GM06990 (cell line): ENCODE measurements around the gene COL23A1.

Experiments
- DNase-seq: peaks from one replicate; pipeline ENCODE4 v3.0.0-alpha.2; 2011; ENCODE audit not compliant: insufficient read length; ENCODE audit errors: extremely low read depth
- H3K27me3 ChIP-seq: replicated peaks from 2 replicates; pipeline ENCODE4 v1.6.0; 2011; ENCODE audit warnings: low read length; ENCODE audit not compliant: control insufficient read depth, insufficient read depth
- H3K36me3 ChIP-seq: 2 replicates; pipeline ENCODE4 v1.5.1; 2011; ENCODE audit warnings: low read length; ENCODE audit not compliant: control insufficient read depth, insufficient read depth
- H3K4me3 ChIP-seq: replicated peaks from 2 replicates; pipeline ENCODE4 v1.5.1; 2011; ENCODE audit warnings: low read depth, mild to moderate bottlenecking, control low read depth, low read length
- TF ChIP-seq, protein P1 (sequence below): IDR thresholded peaks from 2 replicates; pipeline ENCODE4 v1.5.1; 2011; ENCODE audit warnings: low read length, control low read depth, mild to moderate bottlenecking, inconsistent platforms; ENCODE audit not compliant: insufficient read depth, poor library complexity, severe bottlenecking

COL23A1 gene

DNA sequence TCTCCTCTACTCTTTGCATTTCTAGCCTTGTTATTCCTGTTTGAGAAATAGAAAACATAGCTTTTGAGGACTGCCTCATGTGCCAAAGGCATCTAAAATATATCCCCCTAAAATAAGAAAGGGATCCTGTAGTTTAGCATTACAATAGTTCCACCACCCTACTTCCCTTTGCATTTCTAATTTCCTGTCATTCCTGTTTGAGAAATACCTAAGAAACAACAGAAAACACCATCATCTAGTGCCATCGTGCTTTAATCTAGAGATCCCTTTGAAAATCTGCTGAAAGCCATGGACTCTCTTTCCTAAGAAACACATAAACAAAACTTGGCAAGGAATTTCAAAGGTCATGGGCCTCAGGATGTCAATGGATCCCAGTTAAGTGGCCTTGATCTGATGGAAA lies 29.2 kb upstream of the COL23A1 start:
- H3K36me3 ChIP-seq = peaks cover 11% of the 10 kb centered on the region
- TF ChIP-seq, protein P1, sequence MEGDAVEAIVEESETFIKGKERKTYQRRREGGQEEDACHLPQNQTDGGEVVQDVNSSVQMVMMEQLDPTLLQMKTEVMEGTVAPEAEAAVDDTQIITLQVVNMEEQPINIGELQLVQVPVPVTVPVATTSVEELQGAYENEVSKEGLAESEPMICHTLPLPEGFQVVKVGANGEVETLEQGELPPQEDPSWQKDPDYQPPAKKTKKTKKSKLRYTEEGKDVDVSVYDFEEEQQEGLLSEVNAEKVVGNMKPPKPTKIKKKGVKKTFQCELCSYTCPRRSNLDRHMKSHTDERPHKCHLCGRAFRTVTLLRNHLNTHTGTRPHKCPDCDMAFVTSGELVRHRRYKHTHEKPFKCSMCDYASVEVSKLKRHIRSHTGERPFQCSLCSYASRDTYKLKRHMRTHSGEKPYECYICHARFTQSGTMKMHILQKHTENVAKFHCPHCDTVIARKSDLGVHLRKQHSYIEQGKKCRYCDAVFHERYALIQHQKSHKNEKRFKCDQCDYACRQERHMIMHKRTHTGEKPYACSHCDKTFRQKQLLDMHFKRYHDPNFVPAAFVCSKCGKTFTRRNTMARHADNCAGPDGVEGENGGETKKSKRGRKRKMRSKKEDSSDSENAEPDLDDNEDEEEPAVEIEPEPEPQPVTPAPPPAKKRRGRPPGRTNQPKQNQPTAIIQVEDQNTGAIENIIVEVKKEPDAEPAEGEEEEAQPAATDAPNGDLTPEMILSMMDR = no peak

DNA sequence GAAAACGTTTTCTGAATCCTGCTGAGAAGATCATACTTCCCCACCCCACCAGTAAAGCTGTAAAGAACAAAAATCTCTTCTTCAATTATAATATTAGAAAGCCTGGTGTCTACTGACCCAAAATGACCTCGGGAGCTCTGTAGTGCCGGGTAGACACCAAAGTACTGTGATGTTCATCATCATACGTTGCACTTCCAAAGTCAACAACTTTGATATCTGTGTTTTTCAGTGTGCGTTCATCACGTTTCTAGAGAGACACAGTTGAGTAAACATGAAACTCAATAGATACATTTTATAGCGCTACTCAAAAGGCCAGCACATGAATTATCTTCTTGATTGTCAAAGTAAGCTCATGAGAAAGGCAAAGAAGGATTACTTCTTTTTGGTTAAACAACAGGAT lies 22.1 kb upstream of the COL23A1 start:
- no peak overlapping the region for H3K4me3 ChIP-seq
- DNase-seq = no peak
- H3K36me3 ChIP-seq = peaks cover 20% of the 10 kb centered on the region
- TF ChIP-seq, protein P1 = no peak
- H3K27me3 ChIP-seq = no peaks in the 10 kb centered on the region

More for the DNA sequence above, 29.2 kb upstream of the COL23A1 start:
- Histone ChIP-seq H3K27me3 (no peaks in the 10 kb centered on the region), H3K4me3 (no peak overlapping the region)
- DNase-seq = no peak

DNA sequence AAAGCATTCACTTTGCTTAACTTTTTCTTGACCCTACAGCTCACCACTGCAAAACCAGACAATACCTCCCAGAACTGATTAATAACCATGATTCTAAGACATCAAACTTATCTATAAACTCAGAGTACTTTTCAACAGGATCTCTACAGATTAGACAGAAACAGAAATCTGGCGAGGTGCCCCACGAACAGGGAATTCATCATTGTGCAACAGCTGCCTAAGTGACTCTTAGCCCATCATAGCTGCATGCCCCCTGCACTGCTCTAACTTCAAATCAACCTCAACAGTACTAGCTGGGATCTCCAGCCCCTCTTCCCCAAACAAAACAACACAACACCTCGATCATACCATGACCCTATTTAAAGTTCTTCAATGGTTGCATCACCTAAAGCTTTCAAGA lies 16.1 kb upstream of the COL23A1 start:
- Histone ChIP-seq H3K36me3 (peaks cover 12% of the 10 kb centered on the region), H3K4me3 (no peak overlapping the region), H3K27me3 (no peaks in the 10 kb centered on the region)
- no peak for DNase-seq
- TF ChIP-seq, protein P1 = no peak

DNA sequence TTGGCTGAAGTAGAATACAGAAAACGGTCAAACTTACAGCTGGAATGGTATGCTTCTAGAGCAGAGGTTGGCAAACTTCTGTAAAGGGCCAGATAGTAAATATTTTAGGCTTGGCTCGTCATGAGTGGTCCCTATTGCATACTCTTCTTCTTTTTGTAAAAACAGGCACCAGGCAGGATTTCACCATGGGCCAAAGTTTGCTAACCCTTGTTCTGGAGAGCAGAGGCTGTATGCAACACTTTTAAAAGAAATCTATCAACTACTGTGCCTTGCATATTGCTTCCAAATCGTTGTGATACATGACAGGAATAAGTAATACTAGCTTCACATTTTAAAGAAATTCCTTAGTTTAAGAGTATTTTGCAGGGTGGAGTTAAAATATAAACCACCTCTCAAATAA lies 15.6 kb upstream of the COL23A1 start:
- DNase-seq = no peak
- TF ChIP-seq, protein P1 = no peak
- no peaks in the 10 kb centered on the region for H3K27me3 ChIP-seq
- no peak overlapping the region for H3K4me3 ChIP-seq
- peaks cover 12% of the 10 kb centered on the region for H3K36me3 ChIP-seq

DNA sequence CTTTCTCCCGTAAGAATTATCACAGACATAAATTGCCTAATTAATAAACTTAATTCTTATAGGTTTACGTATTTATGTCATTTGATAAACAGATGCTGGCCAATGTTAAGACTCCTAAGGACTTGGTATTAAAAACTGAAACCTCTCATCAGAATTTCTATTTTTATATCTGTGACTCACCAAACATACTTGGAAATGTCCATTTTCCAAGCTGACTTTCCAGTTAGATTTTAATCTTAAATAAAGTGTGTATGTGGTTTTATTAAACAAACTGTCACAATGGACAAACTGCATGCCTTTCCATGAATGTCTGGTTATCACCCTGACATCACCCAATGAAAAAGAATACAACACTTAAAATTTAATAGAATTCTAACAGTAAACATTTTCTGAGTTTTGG lies 12.6 kb upstream of the COL23A1 start:
- peaks cover 11% of the 10 kb centered on the region for H3K36me3 ChIP-seq
- TF ChIP-seq, protein P1 = no peak
- DNase-seq = no peak
- no peak overlapping the region for H3K4me3 ChIP-seq
- H3K27me3 ChIP-seq = no peaks in the 10 kb centered on the region

DNA sequence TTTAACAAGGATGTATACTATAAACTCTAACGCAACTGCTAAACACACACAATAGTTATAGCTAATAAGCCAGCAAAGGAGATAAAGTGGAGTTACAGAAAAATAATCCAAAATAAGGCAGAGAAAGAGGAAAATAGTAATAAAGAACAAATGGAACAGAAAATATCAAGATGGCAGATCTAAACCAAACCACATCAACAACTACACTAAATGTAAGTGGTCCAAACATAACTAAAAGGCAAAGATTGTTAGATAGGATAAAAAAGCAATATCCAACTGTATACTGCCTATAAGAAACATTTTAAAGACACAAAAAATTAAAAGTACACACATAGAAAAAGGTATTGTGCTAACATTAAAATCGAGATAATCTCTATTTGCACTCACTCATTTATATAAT lies 5.6 kb upstream of the COL23A1 start:
- no peaks in the 10 kb centered on the region for H3K27me3 ChIP-seq
- peaks cover 3% of the 10 kb centered on the region for H3K36me3 ChIP-seq
- TF ChIP-seq, protein P1 = no peak
- no peak overlapping the region for H3K4me3 ChIP-seq
- DNase-seq = no peak
